HG02798 (cell line): ENCODE measurements around the gene ABHD16A.
A peak's percentile ranks its signal among the peaks of the same experiment; 100 is the strongest.

Experiments used
- ATAC-seq: cut with Tn5 transposase; IDR thresholded peaks from one replicate; pipeline ENCODE4 v1.9.1; 2021; ENCODE audit warnings: mild to moderate bottlenecking; ENCODE audit not compliant: unreplicated experiment, poor library complexity

ABHD16A gene

GRCh38 chr6:31664790-31665500 lies 38.2 kb downstream of the ABHD16A start, which contains the start of gene GPANK1:
GPANK1 (minus strand) TSS chr6:31664997; CDS start chr6:31664478, 519 bp downstream.
- ATAC-seq, result peak; percentile 33

- no peak for ATAC-seq
Observed at GRCh38 chr6:31663961-31664789, 38.9 kb downstream of the ABHD16A start.

DNA sequence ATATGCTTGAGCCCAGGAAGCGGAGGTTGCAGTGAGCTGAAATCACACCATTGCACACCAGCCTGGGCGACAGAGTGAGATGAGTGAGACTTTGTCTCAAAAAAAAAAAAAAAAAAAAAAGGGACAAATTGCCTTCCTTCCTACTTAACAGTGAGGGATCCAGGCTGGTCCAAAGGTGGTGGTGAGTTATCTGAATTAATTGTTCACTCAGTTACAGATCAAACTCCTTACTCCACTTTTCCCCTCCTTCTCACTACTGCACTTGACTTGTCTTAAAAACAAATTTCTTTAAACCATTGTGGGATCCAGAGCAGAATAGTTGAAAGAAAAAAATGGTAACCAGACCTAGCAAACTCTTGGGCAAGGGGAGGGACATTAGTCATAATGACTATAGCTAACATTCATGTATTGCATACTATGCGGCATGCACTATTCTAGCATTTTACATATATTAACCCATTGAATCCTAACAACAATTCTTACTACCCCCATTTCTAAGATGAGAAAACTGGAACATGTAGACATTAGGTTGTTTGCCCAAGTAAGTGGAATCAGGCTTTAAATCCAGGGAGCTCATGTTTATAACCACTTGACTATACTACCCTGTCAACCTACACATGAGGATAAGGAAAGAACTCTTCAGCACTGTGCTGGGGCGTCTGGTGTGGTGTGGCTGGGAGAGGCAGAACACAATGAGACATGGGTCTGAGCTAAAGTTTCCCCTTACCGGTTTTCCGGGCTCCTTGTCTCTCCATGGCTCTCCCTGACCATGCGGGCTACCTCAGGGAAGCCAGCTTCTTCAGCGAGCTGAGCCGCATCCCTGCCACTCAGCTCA lies 39.8 kb downstream of the ABHD16A start:
- ATAC-seq, result no peak

DNA sequence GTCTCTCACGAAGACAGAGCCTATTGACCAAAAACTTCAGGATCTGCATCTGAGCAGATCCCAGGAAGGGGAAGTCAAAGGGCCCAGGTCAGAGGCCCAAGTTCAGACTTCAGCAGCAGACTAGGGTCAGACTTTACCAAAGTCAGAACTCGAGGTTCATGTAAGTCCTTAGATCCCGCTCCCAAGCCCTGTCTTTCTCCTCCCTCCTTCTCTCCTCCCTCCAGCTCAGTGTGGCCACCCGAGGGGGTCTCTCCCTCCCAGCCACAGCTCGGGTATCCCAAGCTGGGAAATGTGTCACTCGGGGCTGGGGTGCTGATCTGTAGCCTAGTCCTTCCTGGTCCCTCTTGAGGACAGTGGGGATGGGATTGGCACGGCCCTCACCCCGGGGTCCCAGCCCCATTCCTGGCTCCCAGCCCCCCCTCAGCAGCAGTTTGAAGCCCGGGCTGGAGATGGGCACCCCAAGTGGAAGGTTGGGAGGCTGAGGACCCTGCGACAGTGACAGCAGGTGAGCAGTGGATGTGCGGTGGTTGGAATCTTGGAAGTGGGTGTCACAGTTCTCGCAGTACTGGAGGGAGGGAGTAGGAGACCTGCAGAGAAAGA lies 40.9 kb downstream of the ABHD16A start:
- no peak for ATAC-seq

- ATAC-seq, result no peak
Observed at GRCh38 chr6:31661262-31662123, 41.6 kb downstream of the ABHD16A start.

GRCh38 chr6:31660381-31661261 lies 42.5 kb downstream of the ABHD16A start, which contains the start of gene C6orf47:
C6orf47 (minus strand) TSS chr6:31660778; CDS start chr6:31659947, 831 bp downstream.
- ATAC-seq, result peak; percentile 54

DNA sequence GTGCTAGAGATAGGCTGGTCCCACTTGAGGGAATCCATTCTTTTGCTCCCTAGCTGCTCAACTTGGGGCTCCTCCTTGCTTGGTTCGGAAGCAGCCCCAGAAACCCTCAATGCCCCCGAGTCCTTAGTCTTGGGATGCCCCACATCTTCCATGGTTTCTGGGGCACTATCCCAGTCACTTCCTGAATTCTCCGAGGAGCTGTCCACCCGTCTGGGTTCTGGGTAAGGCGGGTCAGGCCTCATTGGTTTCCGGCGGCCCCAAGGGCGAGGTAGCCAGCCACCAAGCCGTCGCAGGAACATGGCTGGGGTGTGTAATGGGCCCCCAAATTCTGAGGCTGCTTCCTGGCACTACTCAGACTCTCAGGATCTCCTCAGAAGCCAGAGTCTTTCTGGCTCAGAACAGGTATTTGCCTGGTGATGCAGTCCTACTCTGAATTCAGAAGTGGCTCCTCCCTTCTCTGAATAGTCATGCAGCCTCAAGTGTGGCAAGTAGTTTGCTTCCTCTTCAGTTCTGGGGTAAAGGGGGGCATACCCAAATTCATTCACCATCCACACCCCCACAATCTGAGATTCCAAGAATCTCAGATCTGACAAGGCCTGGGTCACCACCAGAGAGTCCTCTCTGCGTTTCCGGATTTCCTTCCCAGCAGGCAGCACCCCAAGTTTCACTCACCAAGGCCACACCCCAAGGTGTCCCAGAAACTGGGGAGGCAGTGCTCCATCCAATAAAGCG lies 43.3 kb downstream of the ABHD16A start:
- ATAC-seq, result no peak

DNA sequence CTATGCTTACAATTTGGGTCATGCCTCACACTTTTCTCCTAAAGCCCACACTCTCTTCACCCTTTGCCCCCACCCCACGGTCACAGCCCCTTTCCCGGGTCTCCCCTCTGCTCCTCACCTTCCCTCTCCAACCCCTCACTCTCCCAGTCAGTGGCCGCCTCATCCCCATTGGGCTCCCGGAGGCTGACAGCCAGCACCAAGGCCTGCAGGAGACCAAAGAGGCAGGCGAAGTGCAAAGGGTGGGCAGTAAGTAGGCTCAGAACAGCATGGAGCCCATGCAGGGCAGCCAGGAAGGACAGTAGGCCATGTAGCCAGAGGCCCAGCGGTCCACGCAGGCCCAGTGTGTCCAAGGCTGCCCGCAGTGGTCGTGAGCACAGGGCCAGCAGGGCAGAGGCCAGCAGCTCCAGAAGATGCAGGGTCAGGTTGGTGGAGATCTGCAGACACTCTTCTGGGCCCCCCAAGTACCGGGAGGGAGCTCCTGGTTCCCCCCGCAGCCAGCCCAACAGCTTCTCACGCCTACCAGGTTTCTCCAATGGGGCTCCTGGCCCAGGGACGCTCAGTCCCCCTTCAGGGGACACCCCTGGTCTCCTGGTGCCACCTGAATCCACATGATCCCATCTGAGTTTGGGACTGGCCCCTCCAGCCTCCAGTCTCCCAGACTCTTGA lies 44.0 kb downstream of the ABHD16A start:
- ATAC-seq, result no peak

DNA sequence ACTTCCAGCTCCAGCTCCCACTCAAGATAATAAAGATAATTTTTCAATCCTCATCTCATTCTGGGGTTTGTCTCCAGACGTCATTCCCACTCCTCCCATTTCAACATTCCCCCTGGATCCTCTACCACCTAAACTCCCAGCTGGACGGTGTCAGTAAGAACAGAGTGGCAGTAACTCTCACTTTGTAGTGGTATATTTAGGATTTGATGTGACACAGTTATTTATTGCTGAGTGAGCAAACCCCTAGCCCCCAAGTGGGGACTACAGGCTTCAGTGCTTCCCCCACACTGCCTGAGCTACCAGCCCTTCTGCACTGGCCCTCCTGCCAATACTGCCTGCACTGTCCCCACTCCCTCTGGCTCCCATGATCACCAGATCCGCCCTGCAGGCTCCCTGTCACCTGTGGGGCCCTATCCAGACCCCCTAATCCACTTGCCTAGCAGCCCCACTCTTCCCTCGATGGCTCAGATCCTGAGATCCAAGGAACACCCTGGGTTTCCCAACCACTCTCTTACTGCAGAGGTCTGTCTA lies 44.9 kb downstream of the ABHD16A start:
- no peak for ATAC-seq

DNA sequence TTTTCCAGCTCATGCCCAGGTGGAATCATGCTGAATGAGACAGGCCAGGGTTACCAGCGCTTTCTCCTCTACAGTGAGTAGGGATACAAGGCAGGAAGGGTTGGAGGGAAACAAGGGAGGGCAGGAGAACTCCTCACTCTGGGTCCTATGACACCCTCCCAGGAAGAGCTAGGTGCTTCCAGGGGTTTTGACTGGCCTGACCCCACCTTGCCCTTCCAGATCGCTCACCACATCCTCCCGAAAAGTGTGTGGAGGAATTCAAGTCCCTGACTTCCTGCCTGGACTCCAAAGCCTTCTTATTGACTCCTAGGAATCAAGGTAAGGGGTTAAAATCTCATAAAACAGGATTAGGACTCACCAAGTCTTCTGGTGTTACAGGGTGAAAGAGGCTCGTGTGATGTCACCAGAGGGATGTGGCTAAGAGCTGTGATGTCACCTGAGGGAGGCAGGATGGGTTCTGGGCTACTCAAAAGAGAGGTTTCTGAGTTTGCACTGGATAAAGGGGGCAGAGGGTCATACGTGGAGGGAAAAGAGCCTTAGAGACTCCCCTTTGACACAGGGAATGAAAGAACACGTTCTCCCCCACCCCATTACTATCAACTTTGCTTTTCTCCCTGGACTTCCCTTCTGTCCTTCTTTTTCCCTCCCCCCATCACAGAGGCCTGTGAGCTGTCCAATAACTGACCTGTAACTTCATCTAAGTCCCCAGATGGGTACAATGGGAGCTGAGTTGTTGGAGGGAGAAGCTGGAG lies 45.5 kb downstream of the ABHD16A start:
- no peak for ATAC-seq

GRCh38 chr6:31655349-31656237 lies 47.5 kb downstream of the ABHD16A start, which contains the start of gene APOM:
APOM (plus strand) TSS chr6:31655894; CDS start chr6:31655967, 73 bp downstream.
- no peak for ATAC-seq

- no peak for ATAC-seq
Observed at GRCh38 chr6:31654574-31655348, 48.4 kb downstream of the ABHD16A start.

GRCh38 chr6:31652925-31653724 lies 50.0 kb downstream of the ABHD16A start:
- peak; percentile 62 for ATAC-seq
